Heart right ventricle (tissue), 16 donors: ENCODE data around the gene WDR59. TPM values are rescaled to one million over a fixed set of nuclear protein-coding genes. Genes with fewer than 3 reads are reported as not detected.

Experiments
- ATAC-seq, 8 donors: fragments of 200-7000 bp; cut with Tn5 transposase; one replicate each; pipeline ENCODE4 v1.9.1; 2020; ENCODE audit warnings: mild to moderate bottlenecking in 8 of 8, moderate library complexity in 8 of 8, moderate number of reproducible peaks in 1 of 8
- DNase-seq, 2 donors: peaks; one replicate each; pipeline ENCODE4 v3.0.0-alpha.2; 2020
- H3K27ac ChIP-seq, 10 donors: fragments of 200-600 bp; sonication (generic) in 2 of 10; one replicate each; pipeline versions ENCODE4 v1.5.0 to v1.8.0; 2020 to 2022; ENCODE audit warnings: mild to moderate bottlenecking in 3 of 10
- H3K27me3 ChIP-seq, 7 donors: fragments of 200-600 bp; one replicate each; pipeline ENCODE4 v1.8.0; 2021 to 2022; ENCODE audit warnings: mild to moderate bottlenecking in 2 of 7
- H3K36me3 ChIP-seq, 9 donors: fragments of 200-600 bp; sonication (generic) in 1 of 9; one replicate each; pipeline versions ENCODE4 v1.5.0 to v1.8.0; 2020 to 2022; ENCODE audit warnings: mild to moderate bottlenecking in 2 of 9
- H3K4me1 ChIP-seq, 9 donors: fragments of 200-600 bp; sonication (generic) in 1 of 9; one replicate each; pipeline versions ENCODE4 v1.5.0 to v1.8.0; 2020 to 2022; ENCODE audit warnings: mild to moderate bottlenecking in 4 of 9
- H3K4me3 ChIP-seq, 10 donors: fragments of 200-600 bp; sonication (generic) in 2 of 10; one replicate each; pipeline versions ENCODE4 v1.5.0 to v1.8.0; 2020 to 2022; ENCODE audit warnings: mild to moderate bottlenecking in 7 of 10, moderate library complexity in 2 of 10
- H3K9me3 ChIP-seq, 11 donors: fragments of 200-600 bp in 10 of 11; sonication (generic) in 2 of 11; one replicate each; pipeline versions ENCODE4 v1.5.0 to v1.8.0; 2013 to 2022; ENCODE audit warnings: mild to moderate bottlenecking in 2 of 11, control low read depth in 1 of 11, moderate library complexity in 1 of 11
- whole genome bisulfite sequencing, 2 donors: extraction: QIAGEN DNeasy Blood & Tissue Kit; methylation state at CpG; one replicate each; pipeline ENCODE4 v1.1.7; 2013; ENCODE audit warnings: inconsistent platforms in 1 of 2; 5-methylcytosine and 5-hydroxymethylcytosine counted together
- intact Hi-C, 10 donors: fragments of 100-400 bp; cut with DNase I; formaldehyde crosslinking; loops; one replicate each; pipeline versions ENCODE4 v1.11.1 to v1.14.2; 2022
- polyA plus RNA-seq, 2 donors: library from polyadenylated mRNA; stranded (reverse); fragments of 200-250 nt; gene quantifications; one replicate each; pipeline ENCODE4 v1.2.3, GENCODE V29; 2013
- total RNA-seq, 10 donors: library from RNA; stranded (reverse); fragmentation: NEBNext Ultra II Directional in 3 of 10; extraction: Animal tissue kit (Norgen Biotek cat#: 25700) in 3 of 10; gene quantifications; one replicate each; pipeline versions ENCODE4 v1.2.1 to v1.2.4, GENCODE V29; 2021 to 2023
- TF ChIP-seq, protein P1 (sequence below), 9 donors: fragments of 200-600 bp; sonication (generic) in 2 of 9; IDR thresholded peaks; one replicate each; pipeline versions ENCODE4 v1.5.0 to v1.8.0; 2021 to 2022; ENCODE audit warnings: antibody characterized with exemption in 9 of 9, mild to moderate bottlenecking in 5 of 9, moderate library complexity in 1 of 9
- donor health status: Arrhythmogenic right ventricular cardiomyopathy.
- donor health status: ischemic (EF 13 %, LVEDD 7.1; RV severe dilation, severe dysfunction).
- donor health status: healthy with polysubstance abuse.
- donor health status: DM: no; HTN: yes; CAD: no.
- donor health status: DM: no; HTN: no; CAD: no.
- donor health status: ischemic (EF 25% LVEDD 6.9; RV normal size, moderate dysfunction).
- donor health status: ischemic (EF 25% LVEDD 5.7; RV mildly dilated, moderate dysfunction).
- donor health status: healthy.
- donor health status: DM: yes; HTN: yes; CAD: no.
- donor health status: Ischemic cardiomyopathy.
- donor health status: ischemic (EF 35%, LVEDD 5.7; RV mildly dilated, moderate dysfunction).
- donor health status: nonischemic (EF 11% LVEDD 7.7; RV severe dilation, severe dysfunction).
- donor health status: DM: yes; HTN: yes; CAD: no.
- donor health status: PGD.
- donor health status: ischemic (EF 29% LVEDD 5.4; RV normal size, mild dysfunction).
- donor health status: nonischemic (EF 23%, LVEDD 6.1; RV moderate dilation, normal function).

Gene WDR59
- total and polyA plus RNA-seq, 12 donors: 15.6 to 63.5 (median 40.9) TPM

DNA sequence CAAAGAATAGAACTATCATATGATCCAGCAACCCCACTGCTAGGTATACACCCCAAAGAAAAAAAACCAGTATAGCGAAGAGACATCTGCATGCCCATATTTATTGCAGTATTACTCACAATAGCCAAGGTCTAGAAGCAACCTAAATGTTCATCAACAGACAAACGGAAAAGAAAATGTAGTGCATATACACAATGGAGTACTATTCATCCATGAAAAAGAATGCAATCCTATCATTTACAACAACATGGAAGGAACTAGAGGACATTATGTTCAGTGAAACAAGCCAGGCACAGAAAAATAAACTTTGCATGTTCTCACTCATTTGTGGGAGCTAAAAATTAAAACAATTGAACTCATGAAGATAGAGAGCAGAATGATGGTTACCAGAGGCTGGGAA lies 55.3 kb downstream of the WDR59 start:
- ATAC-seq (no peak), DNase-seq (no peak)
- 99 to 100% methylated on average over 2 of the region's 2 CpGs for WGBS, 2 donors
- TF ChIP-seq, protein P1, sequence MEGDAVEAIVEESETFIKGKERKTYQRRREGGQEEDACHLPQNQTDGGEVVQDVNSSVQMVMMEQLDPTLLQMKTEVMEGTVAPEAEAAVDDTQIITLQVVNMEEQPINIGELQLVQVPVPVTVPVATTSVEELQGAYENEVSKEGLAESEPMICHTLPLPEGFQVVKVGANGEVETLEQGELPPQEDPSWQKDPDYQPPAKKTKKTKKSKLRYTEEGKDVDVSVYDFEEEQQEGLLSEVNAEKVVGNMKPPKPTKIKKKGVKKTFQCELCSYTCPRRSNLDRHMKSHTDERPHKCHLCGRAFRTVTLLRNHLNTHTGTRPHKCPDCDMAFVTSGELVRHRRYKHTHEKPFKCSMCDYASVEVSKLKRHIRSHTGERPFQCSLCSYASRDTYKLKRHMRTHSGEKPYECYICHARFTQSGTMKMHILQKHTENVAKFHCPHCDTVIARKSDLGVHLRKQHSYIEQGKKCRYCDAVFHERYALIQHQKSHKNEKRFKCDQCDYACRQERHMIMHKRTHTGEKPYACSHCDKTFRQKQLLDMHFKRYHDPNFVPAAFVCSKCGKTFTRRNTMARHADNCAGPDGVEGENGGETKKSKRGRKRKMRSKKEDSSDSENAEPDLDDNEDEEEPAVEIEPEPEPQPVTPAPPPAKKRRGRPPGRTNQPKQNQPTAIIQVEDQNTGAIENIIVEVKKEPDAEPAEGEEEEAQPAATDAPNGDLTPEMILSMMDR (IDR thresholded peaks at IDR 0.05): no peak
- peaks cover 0 to 88% (median 7%) of the 10 kb centered on the region in 9 donors for H3K36me3 ChIP-seq
- no peaks in the 10 kb centered on the region for H3K4me1 ChIP-seq
- H3K27me3 ChIP-seq: no peaks in the 10 kb centered on the region
- H3K27ac ChIP-seq: no peak overlapping the region
- intact Hi-C loops: no loop called here
- H3K4me3 ChIP-seq: no peak overlapping the region
- no peaks in the 10 kb centered on the region for H3K9me3 ChIP-seq

DNA sequence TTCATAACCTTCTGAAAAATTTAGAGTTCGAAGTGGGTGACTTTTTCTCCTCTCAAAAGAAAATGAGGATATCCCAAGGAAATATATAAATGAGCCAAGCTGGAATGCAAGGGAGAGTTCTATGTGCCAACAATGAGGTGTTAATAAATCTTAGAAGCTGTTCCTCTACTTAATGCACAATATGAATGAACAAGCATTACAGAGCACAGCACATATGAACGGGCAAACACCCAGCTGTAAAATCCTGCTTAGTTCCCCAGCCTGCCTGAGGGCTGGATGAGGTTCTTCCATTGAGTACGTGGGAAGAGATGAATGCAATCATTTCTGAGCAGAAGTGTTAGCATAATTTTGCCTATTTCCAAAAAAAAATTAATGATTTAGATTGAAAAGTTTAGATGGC lies 58.1 kb downstream of the WDR59 start:
- Histone ChIP-seq H3K4me1 (peaks cover 0 to 22% (median 3%) of the 10 kb centered on the region in 9 donors), H3K27me3 (no peaks in the 10 kb centered on the region), H3K36me3 (peaks cover 0 to 88% (median 7%) of the 10 kb centered on the region in 9 donors), H3K9me3 (no peaks in the 10 kb centered on the region), H3K4me3 (no peak overlapping the region), H3K27ac (no peak overlapping the region)
- ATAC-seq (no peak), DNase-seq (no peak)
- intact Hi-C loops: no loop called here
- WGBS, 2 donors: 83 to 91% methylated on average over 3 of the region's 3 CpGs
- TF ChIP-seq, protein P1 (IDR thresholded peaks at IDR 0.05): no peak

DNA sequence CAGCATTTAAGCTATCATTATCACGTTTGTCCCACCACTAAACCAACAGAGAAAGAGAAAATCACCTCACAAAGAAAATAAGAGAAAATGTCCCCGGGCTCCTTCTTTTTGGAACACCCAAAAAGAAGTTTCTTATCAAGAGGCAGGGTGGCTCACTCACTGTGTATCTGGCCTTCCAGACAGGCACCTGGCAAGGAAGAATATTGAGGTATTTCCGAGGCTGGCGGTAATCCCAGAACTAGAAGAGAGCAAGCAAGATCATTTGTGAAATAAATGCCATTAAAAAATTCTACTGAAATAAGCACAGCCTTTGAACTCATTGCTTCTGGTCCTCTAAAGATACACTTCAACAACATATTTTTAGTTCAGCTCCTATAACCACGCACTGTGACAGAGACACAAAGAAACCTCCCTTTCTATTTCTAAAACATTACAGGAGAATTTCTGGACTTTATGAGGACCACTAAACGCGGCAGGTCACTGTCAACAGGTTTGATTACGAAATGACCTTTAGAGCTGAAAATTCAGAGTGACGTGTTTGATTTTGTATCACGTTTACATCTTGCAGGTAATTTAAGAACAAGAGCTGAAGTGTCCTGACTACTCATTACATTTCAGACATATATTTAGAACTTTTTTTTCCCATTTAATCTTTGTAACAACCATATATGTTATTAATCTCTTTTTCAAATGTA lies 61.0 kb downstream of the WDR59 start:
- no peaks in the 10 kb centered on the region for H3K27me3 ChIP-seq
- intact Hi-C loops: no loop called here
- 50 to 59% methylated on average over 10 of the region's 10 CpGs for WGBS, 2 donors
- H3K9me3 ChIP-seq: no peaks in the 10 kb centered on the region
- peaks cover 0 to 86% (median 9%) of the 10 kb centered on the region in 9 donors for H3K36me3 ChIP-seq
- ATAC-seq (peak in 2 of 8 donors; percentile 13 to 29), DNase-seq (no peak)
- H3K4me1 ChIP-seq: peaks cover 0 to 22% (median 3%) of the 10 kb centered on the region in 9 donors
- TF ChIP-seq, protein P1 (IDR thresholded peaks at IDR 0.05): no peak
- H3K27ac ChIP-seq: peak overlapping the region in 2 of 10 donors; percentile 23 to 36
- H3K4me3 ChIP-seq: no peak overlapping the region

- ATAC-seq (peak in 4 of 8 donors; percentile 39 to 58 (median 42)), DNase-seq (no peak)
- no peaks in the 10 kb centered on the region for H3K27me3 ChIP-seq
- H3K27ac ChIP-seq: no peak overlapping the region
- peaks cover 0 to 89% (median 10%) of the 10 kb centered on the region in 9 donors for H3K36me3 ChIP-seq
- TF ChIP-seq, protein P1 (IDR thresholded peaks at IDR 0.05): no peak
- H3K4me1 ChIP-seq: peaks cover 0 to 22% (median 3%) of the 10 kb centered on the region in 9 donors
- H3K9me3 ChIP-seq: no peaks in the 10 kb centered on the region
- no peak overlapping the region for H3K4me3 ChIP-seq
- intact Hi-C loops: no loop called here
- 73 to 76% methylated on average over 11 of the region's 11 CpGs for WGBS, 2 donors
Measured at GRCh38 chr16:74922150-74923138, 62.5 kb downstream of the WDR59 start.
